GM19468 (cell line): Measurements from ENCODE around the gene ELF5.
A peak's percentile ranks its signal among the peaks of the same experiment; 100 is the strongest.

Experiments
- ATAC-seq: cut with Tn5 transposase; IDR thresholded peaks from one replicate; pipeline ENCODE4 v1.9.1; 2021; ENCODE audit warnings: mild to moderate bottlenecking, moderate library complexity, moderate number of reproducible peaks; ENCODE audit not compliant: unreplicated experiment; ENCODE audit errors: extremely low read depth

ELF5 gene

GRCh38 chr11:34460278-34460677, 53.3 kb downstream of the ELF5 start:
- ATAC-seq: no peak

DNA sequence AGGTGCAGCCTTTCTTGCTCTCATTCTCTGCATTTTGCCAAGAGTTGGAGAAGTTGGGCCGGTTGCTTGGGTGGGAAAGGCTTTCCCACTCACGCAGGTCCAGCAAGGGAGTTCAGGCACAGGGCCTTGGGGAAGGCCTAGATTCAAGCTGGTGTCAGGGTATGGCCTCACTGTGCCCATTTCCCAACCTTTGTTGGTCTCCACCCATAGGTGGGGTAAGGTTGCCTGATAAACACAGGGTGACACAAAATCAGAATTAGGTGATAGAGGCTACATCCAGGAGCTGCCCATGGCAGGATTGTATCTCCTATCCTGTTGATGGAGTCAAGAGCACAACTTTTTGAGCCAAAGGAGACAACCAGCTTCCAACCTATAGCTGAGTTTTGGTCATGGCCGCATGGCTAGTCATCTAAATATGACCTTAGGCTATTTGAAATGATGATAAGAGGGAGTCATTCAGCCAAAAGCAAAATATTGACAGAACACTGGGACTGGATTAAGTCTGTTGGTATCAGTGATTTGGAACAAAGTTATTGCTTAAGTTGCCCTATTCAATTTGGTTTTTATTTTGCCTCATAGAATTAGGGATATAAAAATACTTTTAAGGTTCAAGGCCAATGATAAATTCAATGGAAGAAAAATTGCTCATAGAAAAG, 54.0 kb downstream of the ELF5 start:
- ATAC-seq: no peak

DNA sequence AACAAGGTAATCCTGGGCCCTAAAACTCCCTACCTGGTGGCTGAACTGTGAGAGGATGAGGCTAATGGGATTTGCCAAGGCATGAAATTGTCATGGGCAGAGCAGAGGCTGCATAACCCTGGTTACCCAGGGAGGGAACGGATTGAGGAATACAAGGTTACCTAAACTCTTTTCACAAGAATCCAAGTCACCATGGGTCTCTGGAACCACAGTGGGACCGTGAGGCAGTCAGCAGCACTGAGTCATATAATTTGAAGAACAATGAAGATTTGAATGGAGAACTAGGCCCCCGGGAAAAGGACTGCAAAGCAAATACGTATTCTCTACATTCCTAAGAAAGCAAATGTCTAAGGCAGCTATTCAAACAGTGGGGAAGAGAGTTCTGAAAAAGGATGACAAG, 55.1 kb downstream of the ELF5 start:
- ATAC-seq: no peak

DNA sequence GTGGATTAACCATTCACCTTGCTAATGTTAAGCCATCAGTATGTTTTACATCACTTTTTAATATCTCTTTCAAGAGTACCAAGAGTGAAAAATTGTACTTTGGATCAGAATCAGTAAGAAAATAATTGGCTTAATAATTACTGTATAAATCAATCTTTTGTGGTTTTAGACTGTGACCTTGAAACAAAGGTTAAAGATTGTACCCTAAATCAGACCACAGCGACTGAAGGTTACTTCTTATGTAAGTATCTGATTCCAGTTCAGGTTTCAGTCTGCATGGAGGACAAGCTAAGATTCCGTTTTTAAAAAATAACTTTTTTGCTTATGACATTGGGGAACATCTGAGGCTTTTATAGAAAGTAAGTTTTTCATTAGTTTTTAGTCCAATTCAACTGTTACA, 56.0 kb downstream of the ELF5 start:
- no peak for ATAC-seq

DNA sequence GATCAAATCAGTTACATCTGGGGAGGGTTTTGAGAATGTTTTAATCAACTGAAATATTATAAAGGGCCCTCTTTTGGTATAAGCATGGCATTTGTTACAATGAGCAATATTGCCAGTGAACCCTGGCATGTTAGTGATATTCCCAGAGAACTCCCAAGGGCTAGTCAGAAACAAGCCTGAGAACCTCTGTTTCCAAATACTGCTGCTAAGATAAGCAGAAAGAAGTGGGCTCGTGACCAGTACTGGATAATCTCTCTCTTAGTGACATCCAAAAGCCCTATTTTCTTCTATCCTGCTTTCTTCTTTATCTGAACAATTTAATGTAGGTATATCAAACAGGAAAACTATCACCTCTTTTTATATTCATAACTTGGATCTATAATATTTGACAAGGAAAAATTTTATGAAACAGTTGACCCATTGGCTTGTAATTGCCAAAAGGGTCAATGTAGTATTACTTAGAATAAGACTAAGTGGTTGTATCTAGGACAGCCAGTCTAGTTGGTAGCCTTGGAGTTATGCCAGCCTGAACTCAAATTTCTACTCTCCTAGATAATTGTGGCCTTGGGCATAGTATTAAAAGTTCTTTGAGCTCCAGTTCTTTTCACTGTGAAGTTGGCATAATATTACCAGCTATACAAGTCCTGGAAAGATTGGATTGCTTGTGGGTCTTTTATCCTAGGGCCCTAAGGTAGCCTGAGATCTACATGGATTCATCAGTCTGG, 59.1 kb downstream of the ELF5 start:
- no peak for ATAC-seq

DNA sequence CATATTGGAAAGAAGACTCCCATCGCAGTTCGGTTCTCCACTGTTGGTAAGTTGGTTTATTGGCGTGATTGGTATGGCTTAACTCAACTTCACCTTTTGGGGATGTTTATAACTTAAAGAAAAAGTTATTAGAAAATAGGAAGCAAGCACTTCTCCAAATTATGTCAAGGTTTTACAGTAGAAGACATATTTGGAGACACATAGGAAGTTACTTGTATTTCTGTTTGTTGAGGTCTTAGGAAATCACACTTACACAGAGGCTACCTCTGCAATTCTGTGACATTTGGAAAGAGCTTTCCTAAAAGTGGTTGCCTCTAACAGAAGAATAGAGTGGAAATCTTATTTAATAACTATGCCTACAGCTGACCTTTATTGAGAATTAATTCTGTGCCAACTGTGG, 62.5 kb downstream of the ELF5 start:
- no peak for ATAC-seq

GRCh38 chr11:34449013-34449412, 64.6 kb downstream of the ELF5 start:
- no peak for ATAC-seq

- ATAC-seq: no peak
Observed at GRCh38 chr11:34448223-34448994, 65.2 kb downstream of the ELF5 start.

GRCh38 chr11:34447044-34447443, 66.5 kb downstream of the ELF5 start:
- no peak for ATAC-seq

DNA sequence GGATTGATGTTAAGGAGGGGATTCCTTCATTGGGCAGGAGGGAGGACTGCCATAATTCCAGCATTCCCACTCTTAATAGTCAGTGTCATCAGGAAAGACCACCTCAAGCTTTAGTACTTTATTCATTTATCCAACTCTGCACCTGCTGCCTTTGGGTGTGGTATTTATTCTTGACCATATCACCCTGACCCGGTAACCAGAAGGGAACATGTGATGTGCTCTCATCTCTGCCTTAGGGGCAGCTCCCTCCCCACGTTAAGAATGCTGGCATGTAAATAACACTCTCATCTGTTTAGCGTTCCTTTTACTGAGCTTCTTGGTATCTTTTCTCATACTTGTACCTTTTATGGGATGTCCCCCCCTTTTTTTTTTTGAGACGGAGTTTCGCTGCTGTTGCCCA, 67.2 kb downstream of the ELF5 start:
- no peak for ATAC-seq

- ATAC-seq: no peak
Observed at GRCh38 chr11:34445956-34446355, 67.6 kb downstream of the ELF5 start.

- no peak for ATAC-seq
Observed at GRCh38 chr11:34444428-34444827, 69.2 kb downstream of the ELF5 start.

GRCh38 chr11:34443136-34443535, 70.5 kb downstream of the ELF5 start:
- no peak for ATAC-seq

DNA sequence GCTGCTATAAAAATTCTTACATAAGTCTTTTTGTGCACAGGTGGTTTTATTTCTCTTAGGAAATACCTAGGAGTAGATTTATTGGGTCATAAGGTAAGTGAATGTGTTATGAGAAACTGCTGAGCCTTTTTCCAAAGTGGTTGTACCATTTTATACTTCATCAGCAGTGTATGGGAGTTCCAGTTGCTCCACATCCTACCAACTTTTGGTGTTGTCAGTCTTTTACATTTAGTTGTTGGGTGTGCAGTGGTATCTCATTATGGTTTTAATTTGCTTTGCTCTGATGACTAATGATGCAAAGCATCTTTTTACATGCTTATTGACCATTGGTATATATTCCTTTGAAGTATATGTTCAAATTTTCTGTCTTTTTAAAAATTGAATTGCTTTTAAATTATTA, 71.8 kb downstream of the ELF5 start:
- no peak for ATAC-seq

GRCh38 chr11:34439610-34440198, 73.9 kb downstream of the ELF5 start:
- no peak for ATAC-seq

DNA sequence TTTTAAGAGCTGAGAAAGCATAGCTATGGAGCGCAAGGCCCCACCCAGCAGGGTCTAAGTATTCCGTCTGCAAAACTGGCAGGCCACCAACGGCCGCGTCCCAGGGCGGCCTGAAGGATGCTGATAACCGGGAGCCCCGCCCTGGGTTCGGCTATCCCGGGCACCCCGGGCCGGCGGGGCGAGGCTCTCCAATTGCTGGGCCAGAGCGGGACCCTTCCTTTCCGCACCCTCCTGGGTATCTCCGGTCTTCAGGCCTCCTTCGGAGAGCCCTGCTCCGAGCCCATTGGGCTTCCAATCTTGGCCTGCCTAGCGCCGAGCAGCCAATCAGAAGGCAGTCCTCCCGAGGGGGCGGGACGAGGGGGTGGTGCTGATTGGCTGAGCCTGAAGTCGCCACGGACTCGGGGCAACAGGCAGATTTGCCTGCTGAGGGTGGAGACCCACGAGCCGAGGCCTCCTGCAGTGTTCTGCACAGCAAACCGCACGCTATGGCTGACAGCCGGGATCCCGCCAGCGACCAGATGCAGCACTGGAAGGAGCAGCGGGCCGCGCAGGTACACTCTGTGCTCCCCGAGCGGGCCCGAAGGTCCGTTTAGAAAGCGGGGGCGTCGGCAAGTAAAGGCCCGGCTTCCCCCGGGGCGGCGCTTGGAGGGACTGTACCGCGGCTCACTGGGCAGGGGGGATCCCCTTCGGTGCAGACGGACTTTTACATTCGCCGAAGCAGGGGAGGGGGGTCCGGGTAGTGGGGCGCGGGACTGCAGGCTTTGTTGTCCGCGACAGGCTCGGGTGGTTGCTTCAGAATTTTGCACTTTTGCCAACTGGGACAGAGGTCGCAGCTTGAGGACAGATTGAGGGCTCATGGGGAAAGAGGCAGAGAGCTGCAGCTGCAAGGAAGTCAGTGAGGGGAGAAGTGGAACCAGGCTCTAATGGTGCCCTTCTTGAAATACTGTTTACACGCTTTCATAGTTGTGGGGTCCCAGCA, 74.8 kb downstream of the ELF5 start, which contains the start of gene CAT:
CAT (plus strand) TSS at position 406 of the 979 bp plus-strand sequence; CDS start at position 486, 80 bp downstream.
- ATAC-seq: peak; percentile 97

DNA sequence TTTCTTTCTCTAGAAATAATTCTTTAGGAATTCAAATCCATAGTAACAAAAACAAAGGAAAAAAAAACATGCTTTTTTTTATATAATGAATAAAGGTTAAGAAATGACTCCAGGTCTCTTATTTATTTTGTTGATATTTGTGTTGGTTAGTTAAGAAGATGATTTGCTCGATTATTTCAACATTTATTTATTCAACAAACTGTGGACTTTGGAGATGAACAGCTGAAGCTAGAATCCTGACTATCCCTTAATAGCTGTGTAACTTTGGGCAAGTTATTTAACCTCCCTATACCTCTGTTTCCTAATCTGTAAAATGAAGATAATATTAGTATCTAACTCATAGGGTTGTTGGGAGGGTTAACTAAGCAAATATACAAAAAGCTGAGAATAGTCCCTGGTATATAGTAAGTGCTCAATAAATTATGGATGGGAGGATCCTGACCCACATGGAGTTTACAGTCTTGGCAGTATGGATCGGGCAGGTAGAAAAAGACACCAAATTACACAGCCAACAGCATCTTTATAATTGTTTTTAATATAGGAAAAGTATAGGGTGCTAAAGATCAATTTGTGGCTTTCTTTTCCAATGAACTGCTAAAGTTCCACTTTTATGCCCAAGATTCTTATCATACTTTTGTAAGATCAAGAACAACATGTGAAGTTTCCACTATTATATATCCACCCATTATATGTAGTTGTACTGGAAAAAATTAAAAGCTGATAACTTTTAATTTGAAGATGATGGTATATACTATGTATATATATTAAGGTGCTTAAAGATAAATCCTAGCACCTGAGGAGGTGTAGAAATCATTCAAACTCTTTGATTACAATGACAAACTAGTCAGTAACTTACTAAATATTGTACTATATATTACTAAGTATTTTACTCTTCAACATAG, 76.1 kb downstream of the ELF5 start:
- ATAC-seq: no peak

GRCh38 chr11:34433899-34434298, 79.7 kb downstream of the ELF5 start:
- no peak for ATAC-seq

- no peak for ATAC-seq
Observed at GRCh38 chr11:34432822-34433221, 80.8 kb downstream of the ELF5 start.
